A673 (cell line): ENCODE measurements around the gene KLHL10. TPM values are rescaled to one million over a fixed set of nuclear protein-coding genes. Genes with fewer than 3 reads are reported as not detected.

Experiments
- BruUV-seq: library from RNA; stranded (reverse); fragments of 400-500 nt; replicated peaks from 2 replicates; lab custom pipeline; 2021; lab: Mats Ljungman, UMichigan
- CTCF ChIA-PET: fragments of 300-600 bp; sonication (Branson Sonifier 250); formaldehyde crosslinking; loops from one replicate; lab custom pipeline; 2022; ENCODE audit warnings: antibody characterized with exemption; lab: Charles Lee
- POLR2A ChIA-PET: fragments of 300-600 bp; sonication (Branson Sonifier 250); formaldehyde crosslinking; loops from one replicate; lab custom pipeline; 2022; ENCODE audit warnings: antibody characterized with exemption; ENCODE audit not compliant: low non-redundant PET; lab: Charles Lee
- DNase-seq: peaks from one replicate; pipeline ENCODE4 v3.0.0-alpha.2; 2015; ENCODE audit warnings: low spot score
- H3K27ac ChIP-seq: fragments of 200-600 bp; sonication (generic); 2 replicates; pipeline ENCODE4 v1.5.1; 2016; ENCODE audit warnings: mixed run types, low read depth, mild to moderate bottlenecking, mixed read lengths, antibody characterized with exemption, low read length; ENCODE audit not compliant: poor library complexity, severe bottlenecking
- H3K27me3 ChIP-seq: fragments of 200-600 bp; sonication (generic); replicated peaks from 2 replicates; pipeline ENCODE4 v1.6.1; 2017; ENCODE audit warnings: mixed run types, low read depth, mild to moderate bottlenecking, mixed read lengths, antibody characterized with exemption, low read length; ENCODE audit not compliant: insufficient read depth, poor library complexity
- H3K36me3 ChIP-seq: fragments of 200-600 bp; sonication (generic); 2 replicates; pipeline ENCODE4 v1.6.1; 2016; ENCODE audit warnings: mixed run types, mild to moderate bottlenecking, mixed read lengths, antibody characterized with exemption, low read length; ENCODE audit not compliant: insufficient read depth, poor library complexity, severe bottlenecking
- H3K4me1 ChIP-seq: fragments of 200-600 bp; sonication (generic); 2 replicates; pipeline ENCODE4 v1.6.1; 2017; ENCODE audit warnings: mixed run types, mild to moderate bottlenecking, mixed read lengths, antibody characterized with exemption, low read length; ENCODE audit not compliant: insufficient read depth, poor library complexity, severe bottlenecking
- H3K4me3 ChIP-seq: fragments of 200-600 bp; sonication (generic); 2 replicates; pipeline ENCODE4 v1.5.1; 2016; ENCODE audit warnings: low read depth, mixed run types, mild to moderate bottlenecking, mixed read lengths, low read length; ENCODE audit not compliant: poor library complexity, severe bottlenecking
- H3K9me3 ChIP-seq: fragments of 200-600 bp; sonication (generic); 2 replicates; pipeline ENCODE4 v1.6.1; 2016; ENCODE audit warnings: mixed run types, low read depth, mild to moderate bottlenecking, mixed read lengths, antibody characterized with exemption, low read length; ENCODE audit not compliant: poor library complexity, severe bottlenecking
- CTCF ChIP-seq: fragments of 300-800, 200-600 bp; sonication (generic); conservative IDR thresholded peaks from 2 replicates; pipeline ENCODE4 v1.5.1; 2017; ENCODE audit warnings: low read depth, mild to moderate bottlenecking, antibody characterized with exemption, low read length, moderate library complexity, mixed read lengths
- EZH2 ChIP-seq: fragments of 200-600 bp; sonication (generic); IDR thresholded peaks from 2 replicates; pipeline ENCODE4 v1.6.1; 2017; ENCODE audit warnings: borderline replicate concordance, low read depth, mild to moderate bottlenecking, mixed read lengths, antibody characterized with exemption, low read length; ENCODE audit not compliant: poor library complexity, severe bottlenecking
- intact Hi-C: fragments of 100-400 bp; cut with micrococcal nuclease; formaldehyde crosslinking; loops from one replicate; pipeline ENCODE4 v1.10.0; 2022; ENCODE audit not compliant: unreplicated experiment
- total RNA-seq: library from RNA; stranded (reverse); gene quantifications from 2 replicates; pipeline ENCODE4 v1.2.3, GENCODE V29; 2021

KLHL10 gene
- total RNA-seq, 1 experiment from 2014 or later = not detected

- Histone ChIP-seq H3K36me3 (no peaks in the 10 kb centered on the region), H3K4me1 (no peaks in the 10 kb centered on the region), H3K9me3 (no peaks in the 10 kb centered on the region), H3K4me3 (no peak overlapping the region), H3K27me3 (no peaks in the 10 kb centered on the region), H3K27ac (no peak overlapping the region)
- TF ChIP-seq CTCF (no peak), EZH2 (no peak)
- CTCF ChIA-PET = interaction anchor here (0.6 kb wide), 1 partner anchor 214 kb away, joined by 3 read pairs; no protein-coding TSS in a partner anchor
- BruUV-seq = no TSS peak
- intact Hi-C loops = no loop called here
- POLR2A ChIA-PET = no interaction called here
- no peak for DNase-seq
Measured at GRCh38 chr17:41803049-41804020, 34.3 kb upstream of the KLHL10 start.

- DNase-seq = no peak
- Histone ChIP-seq H3K4me1 (no peaks in the 10 kb centered on the region), H3K27me3 (no peaks in the 10 kb centered on the region), H3K4me3 (no peak overlapping the region), H3K27ac (no peak overlapping the region), H3K9me3 (no peaks in the 10 kb centered on the region), H3K36me3 (no peaks in the 10 kb centered on the region)
- CTCF ChIA-PET = no interaction called here
- TF ChIP-seq EZH2 (no peak), CTCF (no peak)
- intact Hi-C loops = no loop called here
- no TSS peak for BruUV-seq
- POLR2A ChIA-PET = no interaction called here
Measured at GRCh38 chr17:41806685-41807445, 30.8 kb upstream of the KLHL10 start.

- no peak for DNase-seq
- Histone ChIP-seq H3K36me3 (no peaks in the 10 kb centered on the region), H3K27ac (peak overlapping the region; percentile 50), H3K4me3 (peak overlapping the region; percentile 56), H3K9me3 (no peaks in the 10 kb centered on the region), H3K27me3 (no peaks in the 10 kb centered on the region), H3K4me1 (no peaks in the 10 kb centered on the region)
- ChIA-PET POLR2A (no interaction called here), CTCF (interaction anchor here (0.6 to 1.6 kb wide), 3 partner anchors 24 to 141 kb away, joined by 3 to 5 read pairs (median 5); partner anchors contain the start of gene JUP)
- intact Hi-C loops = no loop called here
- no TSS peak for BruUV-seq
- no peak for TF ChIP-seq EZH2
- no peak for TF ChIP-seq CTCF
Measured at GRCh38 chr17:41810659-41811548, 26.7 kb upstream of the KLHL10 start.
